D721Med (cell line): Measurements from ENCODE around the gene UGT1A9.
"Not testable (repeated sequence)": the region's sequence is repeated elsewhere in the genome, so short reads cannot be mapped to it uniquely, and the experiment has no call there.

Source experiments
- DNase-seq: peaks from one replicate; pipeline ENCODE4 v3.0.0; 2011; ENCODE audit warnings: low spot score; ENCODE audit not compliant: insufficient read length
- FAIRE-seq: peaks from 2 replicates; lab custom pipeline; 2011; peaks lifted over from hg19 to GRCh38; lab: Jason Lieb, UNC
- CTCF ChIP-seq: IDR thresholded peaks from 2 replicates; pipeline ENCODE4 v1.5.1; 2012; ENCODE audit warnings: mild to moderate bottlenecking, control low read depth; ENCODE audit not compliant: insufficient read depth; ENCODE audit errors: missing control alignments

UGT1A9 gene

GRCh38 chr2:233651430-233651829 lies 20.3 kb upstream of the UGT1A9 start:
- FAIRE-seq (no peak), DNase-seq (no peak)
- no peak for TF ChIP-seq CTCF

- FAIRE-seq = no peak
- TF ChIP-seq CTCF = no peak
Observed at GRCh38 chr2:233654501-233654900, 17.2 kb upstream of the UGT1A9 start.

GRCh38 chr2:233655043-233655442 lies 16.7 kb upstream of the UGT1A9 start:
- TF ChIP-seq CTCF = no peak
- FAIRE-seq (no peak), DNase-seq (no peak)

More at GRCh38 chr2:233654501-233654900, 17.2 kb upstream of the UGT1A9 start:
- DNase-seq = no peak

GRCh38 chr2:233655943-233656342 lies 15.8 kb upstream of the UGT1A9 start:
- not testable (repeated sequence) for DNase-seq, FAIRE-seq

- no peak for TF ChIP-seq CTCF
- DNase-seq (no peak), FAIRE-seq (no peak)
Observed at GRCh38 chr2:233656443-233656842, 15.3 kb upstream of the UGT1A9 start.

GRCh38 chr2:233658610-233659009 lies 13.1 kb upstream of the UGT1A9 start:
- FAIRE-seq = no peak
- no peak for DNase-seq
- TF ChIP-seq CTCF = no peak

- FAIRE-seq (no peak), DNase-seq (no peak)
- TF ChIP-seq CTCF = no peak
Observed at GRCh38 chr2:233663911-233664310, 7.8 kb upstream of the UGT1A9 start.
